Thoracic aorta (tissue), 2 donors: ENCODE results near the gene ARHGEF40. TPM values are rescaled to one million over a fixed set of nuclear protein-coding genes. Genes with fewer than 3 reads are reported as not detected.

Source experiments
- ATAC-seq: fragments of 150-250 bp; one replicate; pipeline ENCODE4 v1.8.0; 2017; ENCODE audit warnings: low read depth; ENCODE audit not compliant: insufficient number of reproducible peaks, low FRiP score
- DNase-seq: peaks from one replicate; pipeline ENCODE4 v3.0.0-alpha.2; 2020; ENCODE audit warnings: low spot score
- H3K27ac ChIP-seq, 2 donors: fragments of 200-600 bp; sonication (generic); 1 replicate in 1 of 2; 2 replicates in 1 of 2; pipeline ENCODE4 v1.5.1; 2016; ENCODE audit warnings: mild to moderate bottlenecking in 2 of 2, moderate library complexity in 2 of 2
- H3K27me3 ChIP-seq: fragments of 200-600 bp; sonication (generic); replicated peaks from 2 replicates; pipeline ENCODE4 v1.6.0; 2016; ENCODE audit warnings: mild to moderate bottlenecking; ENCODE audit not compliant: insufficient read depth
- H3K36me3 ChIP-seq: fragments of 200-600 bp; sonication (generic); one replicate; pipeline ENCODE4 v1.5.1; 2016
- H3K4me1 ChIP-seq, 2 donors: fragments of 200-600 bp; sonication (generic); 1 replicate in 1 of 2; 2 replicates in 1 of 2; pipeline versions ENCODE4 v1.5.1 to v1.6.0; 2016; ENCODE audit warnings: low read depth in 2 of 2, mild to moderate bottlenecking in 1 of 2; ENCODE audit not compliant: control insufficient read depth in 1 of 2
- H3K4me3 ChIP-seq: fragments of 200-600 bp; sonication (generic); 2 replicates; pipeline ENCODE4 v1.5.1; 2016; ENCODE audit warnings: mild to moderate bottlenecking
- H3K9me3 ChIP-seq: fragments of 200-600 bp; sonication (generic); 2 replicates; pipeline ENCODE4 v1.5.1; 2016
- total RNA-seq, 2 donors: library from RNA; depleted of rRNA; stranded (reverse); fragments of >200 nt; gene quantifications; one replicate each; pipeline versions ENCODE4 v1.1.0 to v1.2.3, GENCODE V29; 2016
- TF ChIP-seq, protein P1 (sequence below): fragments of 200-600 bp; sonication (generic); IDR thresholded peaks from one replicate; pipeline ENCODE4 v1.5.1; 2019; ENCODE audit warnings: antibody characterized with exemption

Gene ARHGEF40
- total RNA-seq, 2 donors from 2014 or later = 51.0 to 61.7 TPM

- Histone ChIP-seq H3K9me3 (no peaks in the 10 kb centered on the region), H3K4me3 (no peak overlapping the region), H3K27ac (no peak overlapping the region), H3K27me3 (no peaks in the 10 kb centered on the region), H3K36me3 (no peaks in the 10 kb centered on the region), H3K4me1 (no peaks in the 10 kb centered on the region)
- DNase-seq = no peak
- ATAC-seq = no peak
- TF ChIP-seq, protein P1, sequence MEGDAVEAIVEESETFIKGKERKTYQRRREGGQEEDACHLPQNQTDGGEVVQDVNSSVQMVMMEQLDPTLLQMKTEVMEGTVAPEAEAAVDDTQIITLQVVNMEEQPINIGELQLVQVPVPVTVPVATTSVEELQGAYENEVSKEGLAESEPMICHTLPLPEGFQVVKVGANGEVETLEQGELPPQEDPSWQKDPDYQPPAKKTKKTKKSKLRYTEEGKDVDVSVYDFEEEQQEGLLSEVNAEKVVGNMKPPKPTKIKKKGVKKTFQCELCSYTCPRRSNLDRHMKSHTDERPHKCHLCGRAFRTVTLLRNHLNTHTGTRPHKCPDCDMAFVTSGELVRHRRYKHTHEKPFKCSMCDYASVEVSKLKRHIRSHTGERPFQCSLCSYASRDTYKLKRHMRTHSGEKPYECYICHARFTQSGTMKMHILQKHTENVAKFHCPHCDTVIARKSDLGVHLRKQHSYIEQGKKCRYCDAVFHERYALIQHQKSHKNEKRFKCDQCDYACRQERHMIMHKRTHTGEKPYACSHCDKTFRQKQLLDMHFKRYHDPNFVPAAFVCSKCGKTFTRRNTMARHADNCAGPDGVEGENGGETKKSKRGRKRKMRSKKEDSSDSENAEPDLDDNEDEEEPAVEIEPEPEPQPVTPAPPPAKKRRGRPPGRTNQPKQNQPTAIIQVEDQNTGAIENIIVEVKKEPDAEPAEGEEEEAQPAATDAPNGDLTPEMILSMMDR = no peak
Measured at GRCh38 chr14:21048638-21049037, 21.5 kb upstream of the ARHGEF40 start.

- H3K9me3 ChIP-seq = no peaks in the 10 kb centered on the region
- ATAC-seq (no peak), DNase-seq (no peak)
Measured at GRCh38 chr14:21049271-21049673, 20.8 kb upstream of the ARHGEF40 start.

GRCh38 chr14:21050597-21050996 lies 19.5 kb upstream of the ARHGEF40 start:
- H3K27ac ChIP-seq = no peak overlapping the region
- ATAC-seq (no peak), DNase-seq (no peak)
- H3K9me3 ChIP-seq = no peaks in the 10 kb centered on the region
- H3K4me3 ChIP-seq = no peak overlapping the region
- TF ChIP-seq, protein P1 = no peak
- H3K36me3 ChIP-seq = no peaks in the 10 kb centered on the region
- no peaks in the 10 kb centered on the region for H3K27me3 ChIP-seq
- no peaks in the 10 kb centered on the region for H3K4me1 ChIP-seq

More at GRCh38 chr14:21049271-21049673, 20.8 kb upstream of the ARHGEF40 start:
- no peak overlapping the region for H3K27ac ChIP-seq
- no peak overlapping the region for H3K4me3 ChIP-seq
- no peaks in the 10 kb centered on the region for H3K27me3 ChIP-seq
- TF ChIP-seq, protein P1 = no peak
- no peaks in the 10 kb centered on the region for H3K36me3 ChIP-seq
- H3K4me1 ChIP-seq = no peaks in the 10 kb centered on the region

DNA sequence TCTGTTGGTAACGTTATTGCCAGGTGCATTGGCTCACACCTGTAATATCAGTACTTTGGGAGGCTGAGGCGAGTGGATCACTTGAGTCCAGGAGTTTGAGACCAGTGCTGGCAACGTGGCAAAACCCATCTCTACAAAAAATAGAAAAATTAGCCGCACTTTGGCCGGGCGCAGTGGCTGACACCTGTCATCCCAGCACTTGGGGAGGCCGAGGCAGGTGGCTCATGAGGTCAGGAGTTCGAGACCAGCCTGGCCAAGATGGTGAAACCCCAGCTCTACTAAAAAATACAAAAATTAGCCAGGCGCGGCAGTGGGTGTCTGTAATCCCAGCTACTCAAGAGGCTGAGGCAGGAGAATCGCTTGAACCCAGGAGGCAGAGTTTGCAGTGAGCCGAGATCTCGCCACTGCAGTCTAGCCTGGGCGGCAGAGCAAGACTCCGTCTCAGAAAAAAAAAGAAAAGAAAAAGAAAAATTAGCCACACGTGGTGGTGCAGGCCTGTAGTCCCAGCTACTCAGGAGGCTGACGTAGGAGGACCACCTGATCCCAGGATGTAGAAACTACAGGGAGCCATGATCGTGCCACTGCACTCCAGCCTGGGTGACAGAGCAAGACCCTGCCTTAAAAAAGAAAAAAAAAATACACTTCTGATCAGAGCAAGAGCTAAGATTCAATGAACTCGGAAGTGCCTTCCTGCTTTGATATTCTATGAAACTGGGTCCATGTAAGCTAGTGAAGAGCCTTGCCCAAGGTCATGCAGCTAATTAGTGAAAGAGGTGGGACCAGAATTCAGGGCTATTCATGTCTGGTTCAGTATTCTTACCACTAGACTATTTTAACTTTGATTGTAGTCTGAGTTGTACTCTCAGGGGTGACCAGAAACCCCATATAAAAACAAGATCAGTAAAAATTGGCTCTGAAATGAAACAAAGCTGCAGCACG lies 16.7 kb upstream of the ARHGEF40 start:
- TF ChIP-seq, protein P1 = no peak
- Histone ChIP-seq H3K36me3 (no peaks in the 10 kb centered on the region), H3K4me3 (no peak overlapping the region), H3K27me3 (no peaks in the 10 kb centered on the region), H3K9me3 (no peaks in the 10 kb centered on the region), H3K4me1 (no peaks in the 10 kb centered on the region), H3K27ac (no peak overlapping the region)
- no peak for DNase-seq
- no peak for ATAC-seq

GRCh38 chr14:21054123-21054767 lies 15.9 kb upstream of the ARHGEF40 start:
- H3K4me1 ChIP-seq = no peaks in the 10 kb centered on the region
- H3K36me3 ChIP-seq = no peaks in the 10 kb centered on the region
- TF ChIP-seq, protein P1 = no peak
- no peak overlapping the region for H3K4me3 ChIP-seq
- H3K9me3 ChIP-seq = no peaks in the 10 kb centered on the region
- DNase-seq = no peak
- ATAC-seq = no peak
- no peaks in the 10 kb centered on the region for H3K27me3 ChIP-seq
- no peak overlapping the region for H3K27ac ChIP-seq
